ENCODE results near the gene EXOC3L4. TPM values are rescaled to one million over a fixed set of nuclear protein-coding genes. Genes with fewer than 3 reads are reported as not detected.

Gene EXOC3L4
- total and polyA plus RNA-seq, 9 of the 15 experiments (the other 6 are each of a cell fraction or from before 2014, with no cell fraction given), result 0.10 to 6.7 (median 0.98) TPM; not detected in 1

GRCh38 chr14:103071544-103072251 is 22.8 kb upstream of the EXOC3L4 start:
- intact Hi-C loops (cut with micrococcal nuclease) (loop anchor here (10.0 kb wide), 1 partner anchor 473 kb away; no protein-coding TSS in a partner anchor), in situ Hi-C loops (cut with MboI) (no loop called here)
- POLR2A ChIA-PET, result interaction anchor here (0.7 kb wide), 1 partner anchor 92 kb away, joined by 3 read pairs; no protein-coding TSS in a partner anchor
- Histone ChIP-seq H3K9me1 (ENCODE audit: control insufficient read depth, insufficient read depth, low read length) (no peaks in the 10 kb centered on the region), H3K9ac (ENCODE audit: insufficient read depth in 1 of 2, low read depth in 2 of 2, low read length in 2 of 2) (peak overlapping the region in 1 of 2 experiments; percentile 61; a peak in 1 of 4 replicates), H3K36me3 (ENCODE audit: control insufficient read depth, insufficient read depth, low read length) (no peaks in the 10 kb centered on the region), H3K27me3 (ENCODE audit: control insufficient read depth in 2 of 2, insufficient read depth in 2 of 2, low read length in 2 of 2) (no peaks in the 10 kb centered on the region), H3K9me3 (replicated peaks; ENCODE audit: control insufficient read depth, insufficient read depth, low read depth, low read length) (no peaks in the 10 kb centered on the region), H3K4me3 (no peak overlapping the region), H2AFZ (ENCODE audit: low read depth, low read length) (no peak overlapping the region), H3K79me2 (ENCODE audit: control insufficient read depth, insufficient read depth, low read length) (no peaks in the 10 kb centered on the region), H3K4me1 (replicated peaks in 1 of 2; ENCODE audit: control insufficient read depth in 2 of 2, insufficient read depth in 2 of 2, low read length in 2 of 2) (peaks cover 3 to 69% of the 10 kb centered on the region in 2 experiments; a peak in 4 of 5 replicates), H3K4me2 (ENCODE audit: insufficient read depth, low read length) (no peak overlapping the region), H4K20me1 (replicated peaks; ENCODE audit: control insufficient read depth, insufficient read depth, low read length) (no peaks in the 10 kb centered on the region), H3K27ac (ENCODE audit: extremely low read depth, low read depth, low read length) (no peak overlapping the region)
- no TSS peak for BruUV-seq (replicated peaks)
- FAIRE-seq (no peak), ATAC-seq (no peak), DNase-seq (ENCODE audit: extremely low read depth in 1 of 4, low spot score in 3 of 4) (no peak)
- 60% methylated on average over 20 of the region's 32 CpGs for WGBS (ENCODE audit: insufficient coverage, low coverage, missing lambda C conversion rate)
- CTCF ChIA-PET (ENCODE audit: low intra/inter-chr PET ratio), result no interaction called here
- TF ChIP-seq NCOA1 (IDR thresholded peaks at IDR 0.05; ENCODE audit: low read depth) (no peak), MITF (IDR thresholded peaks at IDR 0.05) (no peak), MCM2 (IDR thresholded peaks at IDR 0.05; ENCODE audit: low read depth) (no peak), STAT5B (CRISPR knock-in tag; IDR thresholded peaks at IDR 0.05) (no peak), TAF7 (tag; IDR thresholded peaks at IDR 0.05) (no peak), XRCC4 (IDR thresholded peaks at IDR 0.05; ENCODE audit: extremely low read depth, insufficient read depth, insufficient read length) (no peak), ETS2 (tag; IDR thresholded peaks at IDR 0.05; ENCODE audit: borderline replicate concordance, poor library complexity, severe bottlenecking) (no peak), RBM39 (optimal IDR thresholded peaks at IDR 0.05; ENCODE audit: low read depth, low read length) (no peak), SFPQ (IDR thresholded peaks at IDR 0.05; ENCODE audit: low read depth, low read length) (no peak), TFE3 (CRISPR knock-in tag; IDR thresholded peaks at IDR 0.05) (no peak), MEIS2 (IDR thresholded peaks at IDR 0.05; ENCODE audit: partially characterized antibody) (no peak), NR2C1 (IDR thresholded peaks at IDR 0.05) (no peak), NR2C1 (tag; IDR thresholded peaks at IDR 0.05) (no peak), ZNF586 (CRISPR knock-in tag; conservative IDR thresholded peaks at IDR 0.05) (no peak)
- TF ChIP-seq, protein P1, sequence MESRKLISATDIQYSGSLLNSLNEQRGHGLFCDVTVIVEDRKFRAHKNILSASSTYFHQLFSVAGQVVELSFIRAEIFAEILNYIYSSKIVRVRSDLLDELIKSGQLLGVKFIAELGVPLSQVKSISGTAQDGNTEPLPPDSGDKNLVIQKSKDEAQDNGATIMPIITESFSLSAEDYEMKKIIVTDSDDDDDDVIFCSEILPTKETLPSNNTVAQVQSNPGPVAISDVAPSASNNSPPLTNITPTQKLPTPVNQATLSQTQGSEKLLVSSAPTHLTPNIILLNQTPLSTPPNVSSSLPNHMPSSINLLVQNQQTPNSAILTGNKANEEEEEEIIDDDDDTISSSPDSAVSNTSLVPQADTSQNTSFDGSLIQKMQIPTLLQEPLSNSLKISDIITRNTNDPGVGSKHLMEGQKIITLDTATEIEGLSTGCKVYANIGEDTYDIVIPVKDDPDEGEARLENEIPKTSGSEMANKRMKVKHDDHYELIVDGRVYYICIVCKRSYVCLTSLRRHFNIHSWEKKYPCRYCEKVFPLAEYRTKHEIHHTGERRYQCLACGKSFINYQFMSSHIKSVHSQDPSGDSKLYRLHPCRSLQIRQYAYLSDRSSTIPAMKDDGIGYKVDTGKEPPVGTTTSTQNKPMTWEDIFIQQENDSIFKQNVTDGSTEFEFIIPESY (CRISPR knock-in tag; IDR thresholded peaks at IDR 0.05), result no peak
